ENCODE data around the gene SHISA5.

GRCh38 chr3:48422681-48423080 is 81.3 kb downstream of the SHISA5 start:
- TF ChIP-seq, protein P1, sequence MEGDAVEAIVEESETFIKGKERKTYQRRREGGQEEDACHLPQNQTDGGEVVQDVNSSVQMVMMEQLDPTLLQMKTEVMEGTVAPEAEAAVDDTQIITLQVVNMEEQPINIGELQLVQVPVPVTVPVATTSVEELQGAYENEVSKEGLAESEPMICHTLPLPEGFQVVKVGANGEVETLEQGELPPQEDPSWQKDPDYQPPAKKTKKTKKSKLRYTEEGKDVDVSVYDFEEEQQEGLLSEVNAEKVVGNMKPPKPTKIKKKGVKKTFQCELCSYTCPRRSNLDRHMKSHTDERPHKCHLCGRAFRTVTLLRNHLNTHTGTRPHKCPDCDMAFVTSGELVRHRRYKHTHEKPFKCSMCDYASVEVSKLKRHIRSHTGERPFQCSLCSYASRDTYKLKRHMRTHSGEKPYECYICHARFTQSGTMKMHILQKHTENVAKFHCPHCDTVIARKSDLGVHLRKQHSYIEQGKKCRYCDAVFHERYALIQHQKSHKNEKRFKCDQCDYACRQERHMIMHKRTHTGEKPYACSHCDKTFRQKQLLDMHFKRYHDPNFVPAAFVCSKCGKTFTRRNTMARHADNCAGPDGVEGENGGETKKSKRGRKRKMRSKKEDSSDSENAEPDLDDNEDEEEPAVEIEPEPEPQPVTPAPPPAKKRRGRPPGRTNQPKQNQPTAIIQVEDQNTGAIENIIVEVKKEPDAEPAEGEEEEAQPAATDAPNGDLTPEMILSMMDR (IDR thresholded peaks at IDR 0.05 in 4 of 5, conservative IDR thresholded peaks at IDR 0.05 in 1 of 5), result no peak
- TF ChIP-seq POLR2A (IDR thresholded peaks at IDR 0.05), result no peak

Measured in gastrocnemius medialis (tissue), 4 donors.